Lung microvascular endothelial cell (primary cell): ENCODE measurements around the gene AGAP1. TPM values are rescaled to one million over a fixed set of nuclear protein-coding genes. Genes with fewer than 3 reads are reported as not detected.

Source experiments
- DNase-seq, 2 donors: peaks; one replicate each; pipeline versions ENCODE4 v3.0.0 to v3.0.0-alpha.2; 2010; ENCODE audit warnings: low read depth in 2 of 2
- total RNA-seq: library from RNA; depleted of rRNA; stranded (reverse); fragments of >200 nt; gene quantifications from 2 replicates; pipeline ENCODE4 v1.2.1, GENCODE V29; 2014

The AGAP1 gene
- total RNA-seq, 1 donor from 2014 or later: 3.4 TPM

DNA sequence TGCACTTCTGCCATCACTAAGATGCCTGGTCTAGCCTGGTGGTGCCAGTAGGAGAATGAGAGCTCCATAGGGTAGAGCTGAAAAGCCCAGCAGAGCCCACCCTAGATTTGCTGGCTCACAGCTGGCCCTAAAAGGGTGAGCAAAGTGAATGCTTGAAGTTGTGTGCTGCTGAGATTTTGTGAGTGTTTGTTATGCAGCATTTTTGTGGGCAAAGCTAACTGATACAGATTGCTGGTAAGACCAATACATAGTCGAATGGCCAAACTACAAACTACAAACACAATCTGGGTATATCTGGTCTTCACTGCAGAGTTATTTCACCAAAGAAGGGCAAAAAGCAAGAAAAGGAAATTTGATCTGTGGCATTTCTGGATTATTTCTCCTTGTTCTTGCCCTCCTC is 7.1 kb upstream of the AGAP1 start:
- no peak for DNase-seq

DNA sequence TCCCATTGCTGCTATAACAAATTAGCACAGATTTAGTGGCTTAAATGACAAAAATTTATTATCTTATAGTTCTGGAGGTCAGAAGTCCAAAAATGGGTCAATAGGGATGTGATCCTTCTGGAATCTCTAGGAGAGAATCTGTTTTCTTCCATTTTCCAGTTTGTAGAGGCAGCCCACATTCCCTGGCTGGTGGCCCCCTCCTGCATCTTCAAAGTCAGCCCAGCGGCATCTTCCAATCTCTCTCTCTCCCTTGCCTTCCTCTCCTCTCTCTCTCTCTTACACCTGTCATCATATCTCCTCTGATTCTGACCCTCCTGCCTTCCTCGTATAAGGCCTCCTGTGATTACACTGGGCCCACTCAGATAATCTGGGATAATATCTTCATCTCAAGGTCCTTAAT is 3.9 kb upstream of the AGAP1 start:
- DNase-seq: no peak

DNA sequence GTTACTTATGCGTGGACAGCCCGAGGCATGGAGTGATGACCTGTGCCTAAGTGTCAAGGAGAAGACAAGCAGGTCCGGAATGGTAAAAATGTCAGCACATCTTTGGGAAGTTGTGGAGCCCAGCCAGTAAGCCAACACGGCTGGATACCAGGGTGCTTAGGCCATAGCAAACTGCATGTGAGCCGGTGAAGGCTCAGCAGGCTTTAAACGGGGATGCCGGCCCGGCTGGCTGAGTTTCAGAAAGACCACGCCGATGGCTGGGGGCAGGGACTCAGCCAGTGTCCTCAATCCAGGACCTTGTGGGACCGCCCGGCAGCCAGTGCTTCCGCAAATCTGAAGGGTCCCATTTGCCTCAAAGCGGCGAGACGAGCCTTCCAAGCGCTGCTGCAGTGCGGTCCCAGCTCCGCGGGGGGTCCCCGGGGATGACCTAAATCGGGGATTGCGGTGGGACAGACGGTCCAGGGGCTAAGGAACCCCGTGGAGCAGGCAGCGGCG is 946 bp upstream of the AGAP1 start:
- no peak for DNase-seq

DNA sequence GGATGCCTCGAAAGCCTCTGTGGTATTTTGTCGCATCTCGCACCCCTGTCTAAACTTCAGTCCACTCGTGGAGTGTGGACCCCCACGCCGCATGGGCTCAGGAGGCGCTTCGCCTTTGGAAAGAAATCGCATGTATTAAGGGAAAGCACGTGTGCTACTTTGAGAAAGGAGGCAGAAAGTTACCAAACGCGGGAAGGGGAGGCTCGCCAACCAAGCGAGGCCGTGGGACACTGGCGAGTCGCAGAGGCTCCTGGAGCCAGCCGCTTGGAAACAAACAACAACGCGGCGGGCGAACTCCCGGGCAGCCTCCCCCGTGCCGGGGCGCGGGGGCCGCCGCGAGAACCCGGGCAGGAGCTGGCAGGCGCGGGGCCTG is 455 bp upstream of the AGAP1 start:
- no peak for DNase-seq

DNA sequence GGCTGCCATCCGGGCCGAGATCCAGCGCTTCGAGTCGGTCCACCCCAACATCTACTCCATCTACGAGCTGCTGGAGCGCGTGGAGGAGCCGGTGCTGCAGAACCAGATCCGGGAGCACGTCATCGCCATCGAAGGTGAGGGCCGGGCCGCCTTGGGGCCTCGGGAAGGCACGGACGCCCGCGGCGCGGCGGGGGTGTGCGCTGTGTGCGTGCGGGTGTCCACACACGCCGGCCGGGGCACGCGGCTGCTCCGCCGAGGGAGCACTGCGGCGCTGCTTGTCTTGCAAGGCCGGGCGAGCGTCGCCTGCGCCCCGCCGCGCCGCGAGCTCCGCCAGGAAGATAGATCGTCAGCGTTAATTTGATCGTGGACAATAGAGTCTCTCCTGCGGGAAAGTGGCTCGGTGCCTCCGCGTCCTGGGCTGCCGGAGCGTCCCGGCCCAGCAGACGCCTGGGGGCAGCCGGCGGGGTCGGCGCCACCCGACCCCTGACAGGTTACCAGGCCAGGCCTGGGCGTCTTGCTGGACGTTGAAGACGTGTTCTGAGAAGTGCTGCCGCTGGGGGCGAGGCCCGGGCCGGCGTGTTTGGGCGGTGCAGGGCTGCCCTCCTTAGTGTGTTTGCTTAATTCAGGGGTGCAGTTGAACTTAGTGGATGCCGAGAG is 1.0 kb downstream of the AGAP1 start:
- DNase-seq: peak; percentile 48 to 66

DNA sequence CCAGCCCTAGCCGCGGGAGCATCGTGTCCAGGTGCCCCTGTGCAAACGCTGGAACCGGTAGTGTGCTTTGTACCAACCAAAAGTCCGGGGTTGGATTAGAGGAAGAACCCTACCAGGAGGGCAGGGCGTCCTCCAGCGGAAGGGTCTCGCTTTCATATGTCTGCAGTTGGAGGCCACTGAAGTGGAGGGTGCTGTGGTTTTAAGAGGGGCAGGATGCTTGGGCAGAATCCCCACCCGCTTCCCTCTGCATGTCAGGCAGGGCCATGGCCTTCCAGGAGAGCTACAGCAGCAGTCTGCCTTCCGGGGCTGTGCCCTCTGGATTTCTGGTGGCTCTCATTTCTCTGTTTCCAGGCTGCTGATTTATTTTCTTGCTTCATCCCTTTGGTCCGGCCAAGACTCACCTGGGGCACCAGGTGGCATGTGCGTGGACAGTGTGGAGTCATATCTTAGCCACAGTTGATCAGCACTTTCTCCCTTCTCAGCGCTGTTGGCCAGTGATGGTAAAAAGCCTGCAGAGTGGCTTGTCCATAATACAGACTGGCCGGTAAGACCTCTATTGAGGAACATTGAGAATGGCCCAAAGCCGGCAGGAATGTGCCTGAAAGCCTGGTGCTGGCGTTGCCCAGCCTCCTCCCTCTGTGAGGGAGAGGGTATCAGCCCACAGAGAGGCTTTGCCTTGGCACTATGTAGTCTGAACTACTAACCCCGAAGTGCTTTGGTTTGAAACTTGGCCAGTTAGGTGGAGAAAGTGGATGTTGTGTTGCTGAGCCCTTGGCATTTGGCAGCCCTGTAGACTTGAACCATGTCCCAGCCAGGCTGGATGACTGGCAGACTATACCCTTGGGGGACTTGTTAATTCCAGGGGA is 1.8 kb downstream of the AGAP1 start:
- DNase-seq: no peak

DNA sequence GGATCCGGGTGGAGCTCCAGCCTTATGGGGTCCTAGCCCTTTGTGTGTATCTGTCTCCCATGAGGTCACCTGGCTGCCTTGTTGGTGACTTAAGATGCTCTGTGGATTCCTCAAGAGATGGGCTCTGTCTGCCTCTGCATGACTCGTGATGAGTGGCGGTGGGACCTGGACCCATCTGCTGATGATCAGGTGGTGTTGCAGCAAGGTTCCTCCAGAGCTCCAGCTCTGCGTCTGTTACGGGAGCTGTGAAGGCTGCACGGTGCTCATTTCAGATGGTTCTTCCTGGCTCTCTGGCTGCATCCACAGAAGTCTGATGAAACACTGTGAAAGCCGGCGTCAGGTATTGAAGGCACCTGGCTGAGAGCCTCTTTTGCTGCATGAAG is 2.4 kb downstream of the AGAP1 start:
- DNase-seq: no peak

DNA sequence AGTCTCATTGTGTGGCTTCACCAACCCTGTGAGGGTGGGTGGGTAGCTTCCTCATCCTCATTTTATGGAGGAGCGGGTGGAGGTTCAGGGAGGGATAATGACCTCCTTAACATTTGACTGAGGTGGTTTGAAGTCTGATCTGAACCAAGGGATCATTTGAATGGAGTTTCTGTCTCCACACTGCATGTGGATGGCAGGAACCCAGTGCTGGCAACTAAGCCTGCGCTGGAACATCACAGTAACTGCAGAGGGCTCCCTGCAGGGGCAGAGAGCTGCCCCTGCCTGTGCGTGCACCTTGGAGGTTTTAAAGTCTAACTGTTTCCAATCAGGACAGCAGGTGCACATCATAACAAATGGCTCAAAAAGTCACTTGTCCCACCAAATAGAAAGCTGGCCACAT is 3.3 kb downstream of the AGAP1 start:
- no peak for DNase-seq

DNA sequence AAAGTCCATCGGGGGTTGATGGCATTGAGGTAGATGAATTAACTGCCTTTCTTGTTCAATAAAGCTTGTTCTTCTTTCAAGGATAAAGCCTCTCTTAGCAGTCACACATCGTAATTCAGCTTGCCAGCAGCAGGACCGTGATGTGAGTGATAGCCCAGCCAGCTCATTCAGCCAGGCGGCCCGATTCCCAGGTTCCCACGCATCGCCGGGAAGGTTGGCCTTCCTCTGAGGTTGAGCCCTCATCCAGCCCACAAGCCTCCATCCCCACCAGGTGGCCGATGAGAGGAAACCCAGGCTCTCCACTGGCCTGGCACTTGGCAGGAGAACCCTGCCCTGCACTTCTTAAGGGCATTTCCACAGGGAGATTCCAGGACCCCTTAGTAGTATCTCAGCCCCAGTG is 4.7 kb downstream of the AGAP1 start:
- DNase-seq: no peak

DNA sequence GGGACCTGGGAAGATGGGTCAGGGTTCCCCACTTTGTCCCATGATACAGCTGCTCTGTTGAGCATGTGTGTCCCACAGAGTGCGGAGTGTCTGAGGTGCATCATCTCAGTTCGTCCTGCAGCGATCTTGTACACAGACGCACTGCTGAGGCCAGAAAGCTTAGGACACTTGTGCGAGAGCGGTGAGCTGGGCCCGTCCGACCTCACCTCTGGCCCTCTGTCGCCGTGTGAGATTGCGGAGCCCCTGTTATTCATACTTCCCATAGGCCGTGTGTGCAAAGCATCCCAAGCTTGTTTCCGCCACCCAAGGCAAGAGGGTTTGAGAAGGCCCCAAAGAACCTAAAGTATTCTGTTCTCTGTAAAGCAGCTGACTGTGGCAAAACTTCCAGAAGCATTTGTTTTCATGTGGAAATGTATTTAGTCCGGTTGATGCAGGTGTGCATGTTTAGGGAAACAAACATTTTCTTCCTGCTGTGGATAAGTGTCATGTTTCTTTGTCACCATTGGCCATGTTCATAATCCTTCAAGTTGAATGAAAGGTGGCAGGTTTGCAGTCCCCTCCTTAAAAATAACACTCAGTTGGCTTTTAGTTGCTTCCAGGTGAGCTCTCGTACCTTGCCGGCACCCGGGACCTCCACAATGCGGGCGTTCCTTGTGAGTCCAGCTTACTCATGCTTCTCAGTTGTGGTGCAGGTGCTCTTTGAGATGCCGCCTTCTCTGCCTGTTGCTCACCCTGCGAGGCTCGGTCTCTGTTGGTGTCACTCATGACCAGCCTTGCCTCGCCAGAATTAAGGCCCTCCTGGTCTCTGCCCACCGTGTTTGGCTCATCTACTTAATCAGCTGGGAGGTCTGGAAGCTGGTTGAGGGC is 5.3 kb downstream of the AGAP1 start:
- no peak for DNase-seq

DNA sequence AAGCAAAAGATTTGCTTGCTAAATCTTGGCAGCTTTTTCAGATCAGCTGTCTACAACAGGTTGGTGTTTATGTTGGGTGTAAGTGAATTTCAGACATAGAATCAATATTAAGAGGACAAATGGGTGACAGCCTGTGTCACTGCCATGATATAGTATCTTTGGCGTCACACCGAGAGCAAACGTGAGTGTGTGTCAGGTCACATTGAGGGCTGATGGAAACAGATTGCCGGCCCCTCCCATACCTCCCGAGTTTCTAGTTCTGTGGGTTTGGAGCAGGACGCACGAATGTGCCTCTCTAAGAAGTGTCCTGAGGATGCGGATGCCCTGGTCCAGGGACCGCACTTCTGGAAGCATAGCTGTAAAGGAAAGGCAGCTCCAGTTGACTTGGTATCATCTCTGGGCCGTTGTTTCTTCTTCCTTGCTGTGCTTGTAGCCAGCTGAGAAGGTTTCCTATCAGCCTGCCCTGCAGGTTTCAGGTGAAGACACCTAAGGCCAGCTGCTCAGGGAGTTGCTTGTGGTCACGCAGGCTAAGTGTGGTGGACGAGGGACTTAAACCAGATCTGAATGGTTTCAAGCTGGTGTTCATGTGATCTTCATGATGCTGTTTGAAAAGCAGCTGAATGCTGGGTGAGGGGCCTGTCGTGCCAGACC is 6.4 kb downstream of the AGAP1 start:
- no peak for DNase-seq

DNA sequence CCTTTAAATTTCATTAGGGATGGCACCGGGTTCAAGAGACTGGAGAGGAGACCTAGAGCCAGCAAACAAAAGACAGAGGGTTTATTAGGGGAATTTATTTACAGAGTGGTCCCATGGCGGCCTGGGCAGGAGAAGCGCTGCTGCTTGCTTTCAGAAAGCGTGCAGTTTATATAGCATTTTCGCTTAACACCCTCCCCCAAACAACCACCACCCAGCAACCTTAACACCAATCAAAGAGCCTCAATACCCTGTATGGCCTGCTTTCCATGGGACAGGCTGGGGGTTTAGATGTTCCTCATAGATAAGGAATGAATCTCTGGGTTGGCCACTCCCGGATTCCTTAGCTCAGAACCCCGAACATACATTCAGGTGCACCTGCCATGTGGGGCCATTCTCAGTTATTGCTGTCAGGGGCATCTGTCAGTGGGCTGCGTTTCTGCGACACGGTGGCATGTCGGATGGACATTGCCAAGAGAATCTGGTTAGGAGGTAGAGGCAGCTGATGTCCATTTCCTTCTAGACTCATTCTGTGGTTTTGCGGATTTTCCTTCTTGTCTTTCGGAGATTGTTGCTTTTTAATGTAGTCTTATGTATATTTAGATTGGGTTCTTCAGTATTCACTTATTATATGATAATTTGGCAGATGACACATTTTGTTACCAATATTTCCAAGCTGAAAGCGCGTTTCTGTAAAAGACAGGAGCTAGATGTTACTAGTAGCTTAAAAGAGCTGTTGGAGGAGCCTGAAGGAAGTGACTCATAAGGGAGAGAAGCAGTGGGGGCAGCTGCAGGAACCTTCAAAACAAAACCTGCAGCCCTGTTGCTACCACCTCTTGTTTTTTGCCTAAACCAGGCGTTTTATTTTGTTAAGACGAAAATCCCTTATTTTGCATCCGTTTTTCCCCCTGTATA is 7.2 kb downstream of the AGAP1 start:
- DNase-seq: peak in 1 of 2 donors; percentile 74

DNA sequence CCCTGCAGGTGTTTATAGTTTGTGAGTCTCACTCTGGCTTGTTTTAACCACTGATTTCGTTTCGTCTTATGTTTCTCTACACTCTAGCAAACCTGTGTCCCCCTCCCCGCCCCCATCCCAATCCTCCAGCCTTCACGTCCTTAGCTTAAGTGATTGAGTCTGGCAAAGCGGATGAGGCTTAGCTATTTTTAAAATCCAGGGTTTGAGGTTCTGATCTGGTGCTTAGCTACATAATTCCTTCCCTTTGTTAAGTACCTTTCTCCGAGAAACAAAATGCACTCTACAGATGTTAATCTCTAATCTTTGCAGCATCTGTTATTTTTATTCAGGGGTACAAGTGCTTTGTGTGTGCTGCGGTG is 7.8 kb downstream of the AGAP1 start:
- DNase-seq: no peak

DNA sequence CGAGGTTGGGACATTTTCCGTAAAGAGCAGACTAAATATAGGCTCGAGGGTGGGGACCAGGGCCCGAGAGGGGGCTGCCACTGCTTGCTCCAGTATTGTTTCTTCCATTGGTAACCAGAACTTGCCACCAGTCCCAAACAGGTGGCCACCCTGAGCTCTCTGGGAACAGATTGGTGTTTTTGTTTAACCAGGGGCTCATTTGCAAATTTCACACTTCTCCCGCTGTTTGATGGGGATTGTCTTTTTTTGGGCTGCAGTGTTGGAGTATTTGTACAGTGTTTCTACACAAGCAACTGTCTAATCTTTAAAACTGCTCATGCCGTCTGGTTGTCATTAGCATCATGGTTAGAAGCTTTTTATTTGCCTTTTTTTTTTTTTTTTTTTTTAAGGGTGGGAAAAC is 8.5 kb downstream of the AGAP1 start:
- DNase-seq: no peak

DNA sequence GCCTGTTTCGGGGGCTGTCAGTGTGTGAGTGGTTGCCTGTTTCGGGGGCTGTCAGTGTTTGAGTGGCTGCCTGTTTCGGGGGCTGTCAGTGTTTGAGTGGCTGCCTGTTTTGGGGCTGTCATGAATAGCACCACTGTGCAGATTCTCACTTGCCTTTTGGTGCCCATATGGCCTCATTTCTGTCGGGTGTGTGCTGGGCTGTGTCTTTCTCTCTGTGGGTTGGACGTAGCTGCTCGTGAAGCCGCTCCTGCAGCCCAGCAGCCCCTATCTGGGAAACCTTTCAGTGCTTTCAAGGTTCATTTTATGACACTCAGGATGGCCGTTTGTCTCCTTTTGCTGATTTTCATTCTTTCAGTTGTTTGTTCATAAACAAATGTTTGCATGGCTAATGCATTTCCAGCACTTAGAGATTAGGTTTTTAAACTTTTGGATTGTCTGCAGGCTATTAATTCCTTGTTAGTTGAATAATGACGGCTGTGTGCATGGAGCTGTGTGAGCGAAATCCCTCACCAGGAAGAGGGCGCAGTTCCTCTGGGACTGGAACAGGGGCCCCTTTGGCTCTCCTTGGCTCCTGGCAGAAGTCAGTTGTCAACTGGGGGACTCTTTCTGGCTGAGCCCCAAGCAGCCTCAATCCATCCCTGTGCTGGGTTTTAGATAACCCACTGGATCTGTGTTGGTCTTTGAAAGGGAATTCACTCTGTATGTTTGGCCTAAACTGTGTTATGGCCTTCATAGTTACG is 10.8 kb downstream of the AGAP1 start:
- no peak for DNase-seq

DNA sequence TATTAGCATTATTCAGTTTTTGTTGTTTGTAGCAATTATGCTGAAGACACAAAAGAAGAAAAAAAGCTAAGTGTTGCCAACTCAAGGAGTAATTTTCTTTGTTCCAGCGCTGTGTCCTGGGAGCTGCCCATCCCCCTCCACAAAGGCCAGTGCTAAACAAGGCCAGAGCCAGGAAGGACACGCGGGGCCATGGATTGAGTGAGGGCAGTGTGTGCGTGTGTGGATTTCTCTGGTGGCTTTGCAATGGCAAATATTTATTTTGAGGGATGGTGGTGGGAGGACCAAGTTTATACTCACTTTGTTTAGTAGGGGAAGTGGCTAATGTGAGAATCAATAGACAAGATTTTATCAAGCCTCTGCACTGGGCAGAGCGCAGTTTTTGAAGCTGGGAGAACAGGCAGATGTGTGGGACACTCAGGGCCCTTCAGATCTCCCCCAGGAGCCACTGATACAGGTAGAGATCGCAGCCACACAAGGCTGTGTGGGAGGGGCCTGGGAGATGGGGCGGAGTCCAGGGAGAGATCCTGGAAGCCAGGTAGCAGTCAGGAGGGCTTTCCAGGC is 11.4 kb downstream of the AGAP1 start:
- no peak for DNase-seq

DNA sequence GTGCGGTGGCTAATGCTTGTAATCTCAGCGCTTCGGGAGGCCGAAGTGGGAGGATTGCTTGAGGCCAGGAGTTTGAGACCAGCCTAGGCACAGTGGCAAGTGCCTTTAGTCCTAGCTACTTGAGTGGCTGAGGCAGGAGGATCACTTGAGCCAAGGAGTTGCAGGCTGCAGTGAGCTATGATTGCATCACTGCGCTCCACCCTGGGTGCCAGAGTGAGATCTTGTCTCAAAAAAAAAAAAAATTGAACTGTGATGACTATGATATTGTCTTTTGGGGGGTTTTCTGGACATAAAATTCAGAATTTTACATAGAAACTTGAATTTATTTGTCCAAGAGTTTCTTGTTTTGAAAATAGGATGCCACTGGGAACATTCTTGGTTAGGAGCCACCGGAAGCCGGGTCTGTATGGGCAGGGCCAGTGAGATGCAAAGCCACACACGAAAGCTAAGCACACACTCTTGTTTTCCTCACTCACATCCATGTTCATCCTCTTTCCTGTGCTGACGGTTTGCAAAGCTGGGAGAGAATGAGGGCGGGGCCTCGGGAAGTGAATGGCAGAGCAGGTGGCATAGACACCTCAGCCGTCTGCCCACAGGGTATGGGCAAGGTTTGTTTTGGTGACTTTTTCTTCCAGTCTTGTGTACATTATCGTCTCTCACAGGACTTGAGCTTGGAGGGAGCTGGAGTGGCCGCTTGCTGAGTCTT is 12.6 kb downstream of the AGAP1 start:
- DNase-seq: no peak

DNA sequence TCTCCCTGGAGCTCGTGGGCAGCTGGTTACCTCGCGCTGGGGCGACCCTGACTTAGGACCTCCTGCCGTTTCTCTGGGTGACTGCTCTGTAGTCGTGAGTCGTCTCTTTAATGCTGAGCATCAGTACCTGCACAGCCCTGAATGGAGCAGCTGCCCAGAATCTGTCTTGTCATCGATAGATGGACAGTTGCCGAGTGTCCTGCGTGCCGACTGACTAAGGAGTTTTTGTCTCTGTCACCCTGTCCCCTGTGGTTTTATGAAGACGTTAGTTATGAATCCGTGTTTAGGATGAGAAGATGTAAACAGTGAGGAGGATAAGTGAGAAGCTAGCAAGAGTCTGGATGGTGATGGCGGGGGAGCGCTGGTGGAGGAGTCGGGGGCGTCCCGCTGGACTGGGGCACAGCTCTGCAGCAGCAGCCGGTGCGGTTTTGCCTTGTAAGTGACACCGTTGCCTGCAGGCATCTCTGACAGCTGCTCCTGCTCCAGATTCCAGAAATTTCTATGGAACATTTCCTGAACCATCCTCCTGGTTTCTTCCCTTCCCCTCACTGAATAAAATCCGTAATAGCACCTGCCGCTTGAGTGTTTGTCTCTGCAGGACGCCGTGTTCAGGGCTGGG is 13.3 kb downstream of the AGAP1 start:
- DNase-seq: no peak

DNA sequence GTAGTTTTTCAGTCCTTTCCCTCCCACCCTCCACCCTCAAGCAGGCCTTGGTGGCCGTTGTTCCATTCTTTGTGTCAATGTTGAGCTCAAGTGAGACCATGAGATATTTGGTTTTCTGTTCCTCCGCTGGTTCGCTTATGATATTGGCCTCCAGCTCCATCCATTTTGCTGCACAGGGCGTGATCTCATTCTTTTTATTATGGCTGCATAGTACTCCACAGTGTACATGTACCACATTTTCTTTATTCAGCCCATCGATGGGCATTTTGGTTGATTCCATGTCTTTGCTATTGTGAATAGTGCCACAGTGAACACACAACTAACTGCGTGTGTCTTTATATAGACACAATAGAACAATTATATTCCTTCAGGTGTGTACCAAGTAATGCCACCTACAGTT is 14.1 kb downstream of the AGAP1 start:
- DNase-seq: no peak
